Peyer's patch (tissue), 4 donors: ENCODE results near the gene VASN.

Source experiments
- CTCF ChIP-seq, 6 experiments: fragments of 450-650 bp in 4 of 6; fragments of 200-600 bp in 2 of 6; sonication (generic) in 1 of 6; IDR thresholded peaks; one replicate each; pipeline ENCODE4 v1.5.1; 2017 to 2019; ENCODE audit warnings: antibody characterized with exemption in 6 of 6, mild to moderate bottlenecking in 3 of 6, moderate library complexity in 1 of 6
- POLR2A ChIP-seq, 2 donors: fragments of 450-650 bp; IDR thresholded peaks; one replicate each; pipeline ENCODE4 v1.5.1; 2017; ENCODE audit warnings: antibody characterized with exemption in 2 of 2, mild to moderate bottlenecking in 2 of 2, moderate library complexity in 2 of 2

- no peak for TF ChIP-seq CTCF (IDR thresholded peaks at IDR 0.05)
- TF ChIP-seq POLR2A (IDR thresholded peaks at IDR 0.05), result no peak
Measured at GRCh38 chr16:4390266-4391260, 18.9 kb downstream of the VASN start.
